ENCODE data around the gene PIGN. TPM values are rescaled to one million over a fixed set of nuclear protein-coding genes. Genes with fewer than 3 reads are reported as not detected.

Gene PIGN
- polyA plus RNA-seq, 3 donors, result 26.2 to 37.7 (median 30.1) TPM

DNA sequence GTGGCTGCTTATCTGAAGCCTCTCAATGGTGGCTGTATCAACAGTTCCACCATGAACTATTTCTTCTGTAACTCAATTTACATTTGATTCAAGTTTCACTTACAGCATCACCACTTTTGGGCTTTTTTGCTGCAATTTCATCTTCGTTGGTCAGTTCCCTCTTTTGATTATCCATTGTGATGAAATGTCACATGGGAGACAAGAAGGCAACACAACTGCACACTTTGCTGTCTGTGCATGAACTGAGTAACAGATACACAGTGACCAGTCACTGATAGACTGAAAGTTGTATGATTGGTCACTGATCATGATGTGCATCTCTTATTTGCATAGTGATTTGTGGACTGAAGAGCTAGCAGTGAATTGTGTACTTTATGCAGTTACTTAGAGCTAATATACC, 163.3 kb downstream of the PIGN start:
- no peak for DNase-seq

DNA sequence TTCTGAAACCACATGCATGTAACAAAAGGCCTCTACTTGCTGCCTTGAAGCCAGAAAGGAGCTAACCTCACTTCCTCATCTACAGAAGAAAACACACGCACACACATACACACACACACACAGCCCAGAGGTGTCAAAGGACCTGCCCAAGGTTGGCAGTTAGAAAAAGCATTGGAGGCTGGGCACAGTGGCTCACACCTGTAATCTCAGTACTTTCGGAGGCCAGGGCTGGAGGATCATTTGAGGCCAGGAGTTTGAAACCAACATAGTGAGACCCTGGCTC, 168.2 kb downstream of the PIGN start:
- no peak for DNase-seq

DNA sequence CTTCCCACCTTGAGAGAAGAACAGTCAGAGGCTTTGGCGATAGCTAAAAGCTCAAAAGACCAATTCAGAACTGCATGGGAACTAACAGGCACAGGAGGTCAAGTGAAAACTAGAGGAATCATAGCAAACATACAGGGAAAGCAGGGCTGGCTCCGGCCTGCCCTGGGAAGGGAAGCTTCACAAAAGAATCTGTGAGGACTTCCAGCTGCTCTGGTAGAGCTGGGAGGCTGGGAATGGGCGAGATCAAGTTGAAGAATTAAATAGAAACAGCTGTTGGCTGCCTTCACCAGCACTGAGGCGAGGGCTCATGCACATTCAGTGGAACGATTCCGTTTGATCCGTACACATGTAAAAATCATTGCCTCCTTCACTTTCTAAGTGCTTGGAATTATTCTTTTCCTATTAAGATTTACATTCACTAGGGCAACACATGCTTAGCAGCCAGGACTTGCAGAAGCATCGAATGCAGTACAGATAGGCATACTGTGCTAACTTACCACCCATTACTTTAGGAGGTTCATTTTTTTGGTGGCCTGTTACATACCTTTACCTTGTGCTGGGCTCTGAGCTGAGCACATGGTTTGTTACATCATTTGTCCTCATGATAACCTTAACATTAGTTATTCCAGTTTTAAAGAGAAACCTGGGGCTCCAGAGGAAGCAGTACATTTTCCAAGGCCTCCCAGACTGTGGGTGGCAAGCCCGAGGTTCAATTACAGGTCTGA, 168.7 kb downstream of the PIGN start:
- peak; percentile 92 for DNase-seq

DNA sequence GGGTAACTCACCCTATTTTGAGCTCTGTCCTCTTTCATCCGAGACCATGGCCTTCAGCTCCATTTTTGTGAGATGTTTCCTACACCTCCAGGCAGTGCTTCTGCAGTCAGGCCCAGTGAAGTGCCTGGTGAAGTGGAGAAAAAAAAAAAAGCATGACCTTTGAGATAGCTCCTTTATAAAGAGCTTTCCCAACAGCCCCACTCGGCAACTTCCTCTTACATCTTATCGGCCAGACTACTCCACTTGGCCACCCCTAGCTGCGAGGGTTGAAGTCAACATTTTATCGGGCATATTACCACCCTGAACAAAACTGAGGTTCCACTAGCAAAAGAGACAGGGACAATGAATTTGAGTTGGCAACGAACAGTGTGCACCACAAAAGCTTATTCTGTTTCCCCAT, 169.2 kb downstream of the PIGN start:
- DNase-seq, result no peak

DNA sequence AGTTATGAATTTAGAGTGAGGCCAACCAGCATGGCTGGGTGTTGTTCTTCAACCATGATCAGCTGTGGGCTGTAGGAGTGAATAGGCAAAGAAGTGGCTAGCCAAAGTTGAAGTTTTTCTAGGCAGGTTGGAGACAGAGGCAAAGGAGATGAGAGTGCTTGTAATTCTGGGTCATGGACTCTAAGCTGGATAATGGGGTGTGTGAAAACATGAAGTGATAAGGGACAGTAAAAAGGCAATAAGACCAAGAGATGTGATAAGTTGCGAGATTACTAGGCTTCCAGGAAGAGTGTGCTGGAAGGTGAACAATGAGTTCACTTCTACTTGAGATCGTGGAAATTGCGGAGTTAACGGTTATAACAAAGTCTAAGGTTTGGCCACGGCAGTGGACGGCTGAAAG, 175.4 kb downstream of the PIGN start:
- no peak for DNase-seq

DNA sequence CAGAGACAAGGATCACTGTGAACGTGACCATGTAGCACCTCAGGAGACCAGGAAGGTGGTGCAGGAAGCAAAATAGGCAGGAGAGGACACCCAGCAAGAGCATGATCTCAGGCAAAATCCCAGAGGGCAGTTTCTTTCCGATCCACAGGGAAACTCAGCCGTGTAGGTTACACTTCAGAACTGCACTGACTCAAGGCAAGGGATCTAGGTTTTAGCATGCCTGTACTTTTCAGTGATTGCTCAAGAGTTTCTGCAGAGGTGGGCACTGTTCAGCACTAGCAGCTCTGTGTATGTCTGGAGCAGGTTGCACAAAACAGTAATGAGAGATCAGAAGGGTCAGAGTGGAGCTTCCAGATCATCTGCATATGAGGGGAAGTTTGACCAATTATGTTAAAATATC, 177.3 kb downstream of the PIGN start:
- no peak for DNase-seq

DNA sequence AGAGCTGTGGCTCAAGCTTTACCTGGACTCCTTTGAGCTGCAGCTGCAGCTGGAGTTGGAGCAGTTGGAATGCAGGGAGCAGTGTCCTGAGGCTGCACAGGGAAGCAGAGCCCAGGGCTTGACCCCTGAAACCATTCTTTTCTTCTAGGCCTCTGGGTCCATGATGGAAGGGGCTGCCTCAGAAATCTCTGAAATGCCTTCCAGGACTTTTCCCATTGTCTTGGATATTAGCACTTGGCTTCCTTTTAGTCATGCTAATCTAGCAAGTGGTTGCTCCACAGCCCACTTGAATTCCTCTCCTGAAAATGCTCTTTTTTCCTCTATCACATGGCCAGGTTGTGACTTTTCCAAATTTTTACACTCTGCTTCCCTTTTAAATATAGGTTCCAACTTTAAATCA, 185.5 kb downstream of the PIGN start:
- no peak for DNase-seq

DNA sequence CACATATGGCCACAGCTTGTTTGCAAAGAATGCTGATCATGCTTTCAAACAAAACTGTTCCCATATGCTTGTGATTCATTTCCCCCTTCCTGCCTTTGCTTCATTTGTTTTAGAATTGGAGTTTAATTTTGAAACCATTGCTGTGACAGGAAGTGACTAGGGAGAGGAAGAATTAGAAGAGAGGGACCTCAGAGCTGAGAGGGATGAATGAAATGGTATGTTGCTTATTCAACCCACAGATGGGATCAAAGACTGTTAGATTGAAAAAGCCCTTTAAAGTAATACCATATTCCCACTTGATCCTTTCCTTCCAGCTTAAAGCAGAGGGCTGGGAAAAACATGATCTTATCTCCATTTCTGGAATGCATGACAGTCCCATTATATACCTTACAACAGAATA, 187.9 kb downstream of the PIGN start:
- DNase-seq, result no peak

DNA sequence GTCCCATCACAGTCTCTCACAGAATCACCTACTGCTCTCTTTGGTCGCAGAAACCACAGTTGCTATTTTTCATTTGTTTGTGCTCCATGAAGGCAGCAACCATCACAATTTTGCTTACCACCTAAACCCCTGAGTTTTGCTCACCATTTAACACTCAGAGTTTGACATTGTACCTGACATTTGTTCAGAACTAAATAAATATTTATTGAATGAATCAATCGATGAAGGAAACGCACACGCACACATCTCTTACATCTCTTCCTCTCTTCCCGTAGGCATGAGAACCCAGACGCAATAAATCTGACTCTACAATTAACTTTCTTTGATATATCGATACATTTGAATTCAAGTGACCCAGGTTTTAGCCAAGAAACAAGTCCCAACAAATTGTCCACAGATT, 188.5 kb downstream of the PIGN start:
- no peak for DNase-seq

DNA sequence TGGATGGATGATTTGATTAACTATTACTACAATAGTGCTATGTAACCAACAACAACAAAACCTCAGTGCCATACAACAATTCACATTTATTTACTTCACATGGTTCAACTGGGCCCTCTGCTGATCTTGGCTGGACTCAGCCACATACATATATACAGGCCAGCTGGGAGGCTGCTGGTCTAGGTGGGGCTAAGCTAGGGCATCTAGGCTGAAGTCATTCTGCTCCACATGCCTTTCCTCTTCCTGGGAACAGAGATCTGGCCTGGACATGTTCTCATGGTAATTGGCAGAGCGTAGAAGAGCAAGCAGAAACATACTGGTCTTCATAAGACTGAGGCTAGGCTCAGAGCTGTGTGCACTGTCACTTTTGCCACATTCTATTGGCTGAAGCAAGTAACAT, 191.2 kb downstream of the PIGN start:
- no peak for DNase-seq

DNA sequence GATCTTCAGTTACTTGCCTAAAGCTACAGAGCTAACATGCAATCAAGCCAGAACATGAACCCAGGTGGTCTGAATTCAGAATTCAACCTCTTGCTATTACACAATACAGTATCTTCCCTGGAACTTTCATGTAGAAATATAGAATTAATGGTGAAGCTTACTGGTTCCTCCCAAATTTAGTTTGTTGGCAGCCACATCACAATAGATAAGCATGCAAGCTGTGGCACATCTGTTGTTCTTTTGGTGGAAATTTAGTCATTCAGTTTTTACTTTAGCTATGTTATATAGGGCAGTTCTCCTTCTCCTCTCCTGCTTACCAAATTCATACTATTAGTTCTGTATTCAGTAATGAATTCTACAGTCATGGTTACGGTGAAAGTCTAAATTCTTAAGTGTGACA, 193.0 kb downstream of the PIGN start:
- no peak for DNase-seq

DNA sequence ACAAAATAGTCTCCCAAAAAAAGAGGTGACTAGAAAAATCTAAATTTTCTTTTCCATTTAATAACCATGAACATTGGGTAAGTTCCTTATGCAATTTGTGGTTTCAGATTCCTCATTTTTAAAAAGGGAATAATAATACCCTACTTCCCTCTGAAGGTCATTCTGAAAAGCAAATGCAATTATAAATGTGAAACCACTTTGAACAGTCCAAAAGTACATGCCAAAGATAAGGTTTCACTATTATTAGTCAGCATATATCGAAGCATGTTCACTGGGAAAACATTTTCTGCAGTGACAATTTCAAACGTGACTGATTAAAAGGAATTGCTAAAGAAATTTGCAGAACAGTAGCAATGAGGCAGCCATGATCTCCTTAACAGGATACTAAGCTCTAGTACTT, 193.9 kb downstream of the PIGN start:
- no peak for DNase-seq

DNA sequence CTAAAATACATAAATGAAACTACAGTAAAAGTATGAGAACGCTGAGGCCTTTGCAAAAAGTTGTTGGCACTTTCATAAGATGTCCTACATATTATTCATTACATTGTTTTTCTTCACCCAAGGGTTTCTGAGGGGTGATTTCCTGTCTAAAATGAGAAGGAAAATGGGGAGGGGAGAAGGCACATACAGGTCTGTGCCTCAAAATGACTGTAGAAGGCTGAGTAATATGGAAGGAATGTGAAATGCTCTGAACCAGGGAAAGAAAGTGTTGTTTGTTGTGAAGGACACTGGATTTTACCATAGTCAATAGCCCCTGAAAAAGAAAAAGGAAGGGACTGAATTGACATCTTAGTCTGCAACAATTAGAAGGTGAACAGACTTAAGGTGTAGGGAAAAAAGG, 194.6 kb downstream of the PIGN start:
- no peak for DNase-seq

DNA sequence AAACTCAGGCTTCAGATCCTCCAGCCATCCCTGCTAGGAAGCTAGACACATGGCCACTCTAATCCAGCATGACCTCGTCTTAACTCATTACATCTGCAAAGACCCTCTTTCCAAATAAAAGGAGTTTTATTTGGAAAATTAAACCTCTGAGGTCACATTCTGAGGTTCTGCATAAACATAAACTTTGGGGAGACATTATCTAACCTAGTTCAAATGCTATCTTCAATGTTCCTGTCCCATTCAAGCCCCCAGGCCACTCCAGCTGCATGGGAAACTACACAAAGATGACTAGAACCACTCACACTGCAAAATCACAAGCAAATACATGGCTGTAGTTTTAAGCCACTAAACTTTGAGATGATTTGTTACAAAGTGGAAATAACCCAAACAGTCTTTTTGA, 195.0 kb downstream of the PIGN start:
- DNase-seq, result no peak

DNA sequence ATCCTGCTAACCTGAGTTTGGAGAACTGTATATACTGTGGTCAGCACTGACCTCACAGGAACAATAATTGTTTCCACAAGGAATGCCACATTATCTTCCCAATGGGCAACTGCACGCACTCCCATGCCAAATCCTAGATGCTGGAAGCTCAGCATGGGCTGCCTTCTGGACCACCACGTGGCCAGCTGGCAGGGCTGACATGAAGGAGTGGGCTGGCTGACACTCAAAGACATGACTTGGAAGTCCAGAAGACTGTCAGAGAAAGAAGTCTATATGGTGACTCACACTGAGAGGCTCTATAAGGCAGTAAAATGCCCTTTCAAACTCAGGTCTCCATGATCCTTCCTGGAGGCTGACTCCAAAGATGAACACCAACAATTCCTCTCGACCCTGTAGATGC, 195.7 kb downstream of the PIGN start:
- DNase-seq, result no peak

Other genes starting within 250 kb of the PIGN start
- gene RELCH, start 199 bp upstream of the PIGN start, polyA plus RNA-seq (ENCODE audit: insufficient read length in 3 of 3), result 10 to 100 TPM; 30.9 to 44.4 (median 34.4) TPM
- gene TNFRSF11A, start 138.3 kb upstream of the PIGN start, polyA plus RNA-seq (ENCODE audit: insufficient read length in 3 of 3), result 1 to 10 TPM; 2.4 to 2.8 (median 2.8) TPM